GM21515 (cell line): ENCODE data around the gene SETD1A.

ENCODE experiments used
- ATAC-seq: cut with Tn5 transposase; IDR thresholded peaks from one replicate; pipeline ENCODE4 v1.9.1; 2021; ENCODE audit not compliant: unreplicated experiment

Gene SETD1A

GRCh38 chr16:30957456-30958174 is at the start of gene SETD1A:
SETD1A (plus strand) TSS chr16:30957754; CDS start chr16:30958732, 978 bp downstream.
- ATAC-seq: peak; percentile 59

GRCh38 chr16:30910427-30911029 is 47.0 kb upstream of the SETD1A start:
- ATAC-seq: no peak

- no peak for ATAC-seq
Measured at GRCh38 chr16:30912794-30913412, 44.7 kb upstream of the SETD1A start.

GRCh38 chr16:30914830-30915229 is 42.7 kb upstream of the SETD1A start:
- ATAC-seq: no peak

- ATAC-seq: no peak
Measured at GRCh38 chr16:30918614-30919013, 38.9 kb upstream of the SETD1A start.

GRCh38 chr16:30920891-30921290 is 36.7 kb upstream of the SETD1A start:
- ATAC-seq: no peak

- ATAC-seq: no peak
Measured at GRCh38 chr16:30921459-30921747, 36.2 kb upstream of the SETD1A start.

- no peak for ATAC-seq
Measured at GRCh38 chr16:30921748-30922419, 35.7 kb upstream of the SETD1A start.

- ATAC-seq: peak; percentile 71
Measured at GRCh38 chr16:30922420-30922959, 35.1 kb upstream of the SETD1A start.

GRCh38 chr16:30922960-30923535 is 34.5 kb upstream of the SETD1A start:
- ATAC-seq: peak; percentile 60

GRCh38 chr16:30923554-30924075 is 33.9 kb upstream of the SETD1A start, which contains the start of gene FBXL19:
FBXL19 (plus strand) TSS chr16:30923572; CDS start chr16:30925755, 2,183 bp downstream.
- no peak for ATAC-seq

GRCh38 chr16:30924076-30924912 is 33.3 kb upstream of the SETD1A start:
- no peak for ATAC-seq

GRCh38 chr16:30924913-30925631 is 32.5 kb upstream of the SETD1A start:
- ATAC-seq: no peak

GRCh38 chr16:30925632-30925987 is 31.9 kb upstream of the SETD1A start:
- ATAC-seq: no peak

- no peak for ATAC-seq
Measured at GRCh38 chr16:30925995-30926811, 31.4 kb upstream of the SETD1A start.

- ATAC-seq: no peak
Measured at GRCh38 chr16:30926937-30927788, 30.4 kb upstream of the SETD1A start.

GRCh38 chr16:30927789-30928378 is 29.7 kb upstream of the SETD1A start:
- ATAC-seq: no peak
